HS-27A (cell line): ENCODE data around the gene LSM14A.
"Not testable (repeated sequence)": the region's sequence is repeated elsewhere in the genome, so short reads cannot be mapped to it uniquely, and the experiment has no call there.

ENCODE experiments used
- DNase-seq: peaks from one replicate; pipeline ENCODE4 v3.0.0-alpha.2; 2012; ENCODE audit warnings: low read depth, missing footprints

Gene LSM14A

GRCh38 chr19:34230820-34231219 is 58.5 kb downstream of the LSM14A start:
- DNase-seq, result no peak

DNA sequence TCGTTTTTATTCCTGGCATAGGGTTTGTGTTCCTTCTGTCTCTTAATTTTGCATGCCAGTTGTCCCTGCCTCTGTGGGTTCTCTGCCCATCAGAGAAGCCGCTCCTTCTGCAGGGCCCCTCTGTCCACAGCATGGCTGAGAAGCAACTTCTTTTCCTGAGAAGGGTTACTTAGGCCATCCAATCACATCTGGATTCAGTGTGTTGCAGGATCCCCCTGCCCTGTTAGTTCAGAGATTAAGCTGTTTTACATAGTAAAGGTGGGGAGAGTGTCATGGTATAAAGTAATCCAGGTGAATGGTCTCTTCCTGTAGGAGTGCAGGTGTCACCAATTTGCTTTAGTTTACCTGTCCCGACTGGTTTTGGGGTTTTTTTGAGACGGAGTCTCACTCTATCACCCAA is 59.1 kb downstream of the LSM14A start:
- no peak for DNase-seq

- DNase-seq, result peak; percentile 99
These were observed 60.5 kb downstream of the LSM14A start for GRCh38 chr19:34232566-34233481.

DNA sequence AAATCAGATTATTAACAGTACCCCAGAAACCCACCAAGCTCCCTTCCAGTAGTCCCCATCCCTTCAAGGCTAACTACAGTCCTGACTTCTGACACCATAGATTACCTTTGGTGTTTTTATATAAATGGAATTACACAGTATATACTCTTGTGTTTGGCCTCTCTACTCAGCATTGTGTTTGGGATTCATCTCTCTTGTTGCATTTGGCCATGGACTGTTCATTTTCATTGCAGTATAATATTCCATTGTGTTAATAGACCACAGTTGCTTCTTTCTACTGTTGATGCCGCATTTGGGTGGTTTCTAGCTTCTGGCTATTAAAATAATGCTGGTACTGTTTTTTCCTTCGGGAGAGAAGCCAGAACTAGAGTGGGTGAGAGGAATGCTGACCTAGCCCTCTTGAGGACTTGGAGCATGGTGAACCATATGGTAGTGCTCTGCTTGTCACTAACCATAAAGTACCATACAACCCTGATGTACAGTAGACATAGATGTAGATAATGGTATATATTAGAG is 63.2 kb downstream of the LSM14A start:
- no peak for DNase-seq

DNA sequence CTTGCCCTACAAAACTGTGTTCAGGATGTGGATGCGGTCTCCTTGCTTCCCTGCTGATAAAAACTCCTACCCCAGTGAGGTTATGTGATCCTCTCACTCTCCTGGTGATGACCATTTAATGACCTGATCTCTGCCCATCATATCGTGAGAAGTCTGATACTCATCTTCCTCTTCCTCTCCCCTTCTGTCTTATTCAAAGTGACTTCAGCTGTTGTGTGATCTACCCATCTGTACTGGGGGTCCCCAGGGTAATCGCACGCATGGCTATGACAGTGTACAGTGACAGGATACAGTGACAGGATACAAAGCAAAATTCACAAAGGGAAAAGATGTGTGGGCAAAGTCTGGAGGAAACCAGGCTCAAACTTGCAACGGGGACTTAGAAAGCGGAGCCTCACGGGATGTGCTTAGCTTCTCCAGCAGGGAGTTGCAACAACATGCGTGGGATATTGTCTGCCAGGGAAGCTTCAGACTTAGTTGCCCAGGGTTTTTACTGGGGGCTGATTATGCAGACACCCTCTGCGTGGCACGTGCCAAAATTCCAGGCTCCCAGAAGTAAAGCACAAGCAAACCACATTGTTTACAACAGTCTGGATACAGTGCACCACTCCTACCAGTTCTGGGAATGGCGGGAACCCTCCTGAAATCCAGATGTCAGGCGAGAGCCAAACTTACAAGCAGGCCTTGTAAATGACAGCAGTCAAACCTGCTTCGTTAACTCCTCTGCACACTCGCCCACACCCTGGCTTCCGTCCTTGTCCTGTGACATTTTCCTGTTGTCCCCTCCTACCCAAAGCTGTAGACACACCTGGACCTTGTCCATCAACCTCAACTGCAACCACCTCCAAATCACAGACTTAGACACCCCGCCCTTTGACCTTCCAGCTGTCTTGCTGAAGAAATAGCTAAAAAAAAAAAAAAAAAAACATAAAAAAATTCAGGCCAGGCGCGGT is 64.0 kb downstream of the LSM14A start:
- DNase-seq, result no peak

DNA sequence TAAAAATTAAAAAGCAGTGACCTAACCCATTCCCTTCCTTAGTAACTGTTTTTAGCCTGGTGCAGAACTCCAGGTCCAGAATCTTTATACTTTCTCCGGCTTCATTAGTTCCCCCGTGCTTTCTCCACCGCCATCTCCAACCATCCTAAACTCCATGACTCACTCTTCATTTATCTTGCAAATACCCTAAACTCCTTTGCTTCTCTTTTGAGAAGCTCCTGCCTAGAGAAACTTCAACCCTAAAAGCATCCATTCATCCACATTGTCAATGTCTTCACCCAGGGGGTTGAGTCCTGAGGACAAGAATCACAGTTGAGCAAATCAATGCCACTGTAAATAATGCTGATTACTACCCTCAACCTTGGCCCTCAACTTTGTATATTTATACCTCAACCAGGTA is 65.0 kb downstream of the LSM14A start:
- DNase-seq, result no peak

DNA sequence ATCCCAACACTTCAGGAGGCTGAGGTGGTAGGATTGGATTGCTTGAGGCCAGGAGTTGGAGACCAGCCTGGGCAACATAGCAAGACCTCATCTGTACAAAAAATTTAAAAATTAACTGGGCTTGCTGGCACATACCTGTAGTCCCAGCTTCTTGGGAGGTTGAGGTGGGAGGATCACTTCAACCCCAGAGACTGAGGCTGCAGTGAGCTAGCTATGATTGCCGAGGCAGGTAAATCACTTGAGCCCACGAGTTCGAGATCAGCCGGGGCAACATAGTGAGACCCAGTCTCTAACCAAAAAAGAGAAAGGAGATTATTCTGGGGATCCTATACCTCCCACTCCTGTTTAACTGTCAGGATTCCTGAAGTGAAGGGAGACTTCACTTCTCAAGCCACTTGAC is 65.6 kb downstream of the LSM14A start:
- DNase-seq, result no peak

DNA sequence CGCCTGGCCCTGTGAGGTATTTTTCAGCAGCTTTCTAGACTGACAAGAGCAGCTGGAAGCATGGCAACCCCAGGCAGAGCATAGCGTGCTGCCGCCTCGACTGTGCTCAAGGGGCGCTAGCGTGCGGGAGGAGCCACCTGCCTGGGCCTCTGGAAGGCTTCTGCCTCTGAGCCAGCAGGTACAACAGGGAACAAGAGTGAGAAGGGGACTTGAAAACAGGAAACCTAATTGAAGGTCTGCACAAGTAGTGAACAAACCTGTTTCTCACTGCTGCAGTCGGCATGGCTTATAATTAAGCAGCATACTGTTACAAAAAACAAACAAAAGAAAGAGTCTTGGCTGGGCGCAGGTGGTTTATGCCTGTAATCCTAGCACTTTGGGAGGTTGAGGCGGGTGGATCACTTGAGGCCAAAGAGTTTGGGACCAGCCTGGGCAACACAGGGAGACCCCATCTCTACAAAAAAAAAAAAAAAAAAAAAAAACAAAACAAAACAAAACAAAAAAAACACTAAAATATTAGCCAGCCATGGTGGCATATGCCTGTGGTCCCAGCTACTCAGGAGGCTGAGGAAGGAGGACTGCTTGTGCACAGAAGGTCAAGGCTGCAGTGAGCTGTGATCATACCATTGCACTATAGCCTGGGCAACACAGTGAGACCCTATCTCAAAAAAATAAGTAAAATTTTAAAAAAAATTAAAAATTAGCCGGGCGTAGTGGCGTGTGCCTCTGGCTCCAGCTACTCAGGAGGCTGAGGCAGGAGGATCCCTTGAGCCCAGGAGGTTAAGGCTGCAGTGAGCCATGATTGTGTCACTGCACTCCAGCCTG is 69.4 kb downstream of the LSM14A start:
- no peak for DNase-seq

GRCh38 chr19:34243138-34243875 is 71.0 kb downstream of the LSM14A start:
- not testable (repeated sequence) for DNase-seq

DNA sequence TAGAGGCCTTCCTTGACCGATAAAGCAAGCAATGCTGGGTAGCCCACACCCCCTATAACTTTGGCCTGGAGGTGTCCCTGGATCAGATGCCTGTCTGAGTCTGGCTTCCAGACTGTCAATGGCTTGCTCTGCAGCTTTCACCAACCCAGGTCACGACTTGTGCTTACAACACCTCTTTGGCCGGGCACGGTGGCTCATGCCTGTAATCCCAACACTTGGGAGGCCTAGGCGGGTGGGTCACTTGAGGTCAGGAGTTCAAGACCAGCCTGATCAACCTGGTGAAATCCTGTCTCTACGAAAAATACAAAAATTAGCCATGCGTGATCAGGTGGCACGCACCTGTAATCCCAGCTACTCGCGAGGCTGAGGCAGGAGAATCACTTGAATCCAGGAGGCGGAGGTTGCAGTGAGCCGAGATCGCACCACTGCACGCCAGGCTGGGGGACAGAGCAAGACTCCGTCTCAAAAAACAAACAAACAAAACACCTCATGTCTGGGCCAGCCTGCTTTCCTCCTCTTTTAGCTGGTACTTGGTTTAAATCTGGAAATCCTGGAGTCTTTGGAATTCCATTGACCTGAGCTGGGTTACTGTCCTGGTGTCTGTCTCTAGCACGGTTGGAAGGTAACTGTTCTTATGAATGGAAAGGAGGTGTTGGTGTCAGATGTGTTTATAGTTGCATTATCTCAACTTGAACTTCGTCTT is 71.7 kb downstream of the LSM14A start:
- DNase-seq, result no peak

DNA sequence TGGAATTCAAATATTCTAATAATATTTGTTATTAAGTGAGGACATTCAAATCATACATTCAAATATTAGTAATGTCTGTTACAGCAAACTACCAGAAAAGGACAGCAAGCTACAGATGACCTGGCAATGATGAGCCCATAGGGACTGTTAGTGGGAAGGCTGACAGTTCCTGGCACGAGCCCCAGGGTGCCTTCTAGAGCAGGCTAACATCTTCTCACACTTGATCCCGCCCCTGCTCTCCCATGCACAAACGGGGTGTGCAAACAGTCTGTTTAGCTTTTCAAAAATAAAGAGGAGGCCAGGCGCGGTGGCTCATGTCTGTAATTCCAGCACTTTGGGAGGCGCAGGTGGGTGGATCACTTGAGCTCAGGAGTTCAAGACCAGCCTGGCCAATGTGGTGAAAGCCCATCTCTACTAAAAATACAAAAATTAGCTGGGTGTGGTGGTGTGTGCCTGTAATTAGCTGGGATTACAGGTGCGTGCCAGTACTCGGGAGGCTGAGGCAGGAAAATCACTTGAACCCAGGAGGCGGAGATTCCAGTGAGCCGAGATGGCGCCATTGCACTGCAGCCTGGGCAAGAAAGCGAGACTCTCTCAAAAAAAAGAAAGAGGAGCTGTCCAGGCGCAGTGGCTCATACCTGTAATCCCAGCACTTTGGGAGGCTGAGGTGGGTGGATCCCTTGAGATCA is 72.5 kb downstream of the LSM14A start:
- no peak for DNase-seq

- no peak for DNase-seq
These were observed 74.0 kb downstream of the LSM14A start for GRCh38 chr19:34246340-34246739.

- no peak for DNase-seq
These were observed 76.6 kb downstream of the LSM14A start for GRCh38 chr19:34248941-34249340.

DNA sequence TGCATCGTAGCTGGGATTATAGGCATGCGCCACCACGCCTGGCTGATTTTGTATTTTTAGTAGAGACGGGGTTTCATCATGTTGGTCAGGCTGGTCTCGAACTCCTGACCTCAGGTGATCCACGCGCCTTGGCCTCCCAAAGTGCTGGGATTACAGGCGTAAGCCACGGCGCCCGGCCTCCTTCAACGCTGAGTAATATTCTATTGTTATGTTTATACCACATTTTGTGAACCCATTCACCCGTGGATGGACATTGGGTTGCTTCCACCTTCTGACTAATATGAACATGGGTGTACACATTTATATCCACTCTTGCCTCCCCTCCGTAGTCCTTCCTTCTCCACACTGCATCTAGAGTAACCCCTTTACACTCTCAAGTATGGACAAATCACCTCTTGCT is 80.9 kb downstream of the LSM14A start:
- DNase-seq, result not testable (repeated sequence)

GRCh38 chr19:34253681-34254045 is 81.4 kb downstream of the LSM14A start:
- DNase-seq, result not testable (repeated sequence)

GRCh38 chr19:34254046-34254697 is 81.9 kb downstream of the LSM14A start, which contains the start of gene GARRE1:
GARRE1 (plus strand) TSS chr19:34254554; CDS start chr19:34300474, 45,920 bp downstream.
- no peak for DNase-seq

- no peak for DNase-seq
These were observed 82.6 kb downstream of the LSM14A start for GRCh38 chr19:34254698-34255432.

GRCh38 chr19:34255546-34255945 is 83.2 kb downstream of the LSM14A start:
- DNase-seq, result no peak
